Stimulated activated CD4-positive, alpha-beta T cell treated with anti-CD3 and anti-CD28 coated beads, Interleukin-1b, Interleukin-23, amount 100 ng/mL, for 4 hours (primary cell): ENCODE results near the gene RIPOR3.
"Not testable (repeated sequence)": the region's sequence is repeated elsewhere in the genome, so short reads cannot be mapped to it uniquely, and the experiment has no call there.

Experiments
- DNase-seq, 2 donors: peaks; one replicate each; pipeline ENCODE4 v3.0.0-alpha.2; 2020; ENCODE audit warnings: low read depth in 2 of 2

The RIPOR3 gene

GRCh38 chr20:50552979-50553378 lies 138.4 kb downstream of the RIPOR3 start:
- no peak for DNase-seq

GRCh38 chr20:50551288-50551687 lies 140.1 kb downstream of the RIPOR3 start:
- DNase-seq = no peak

- DNase-seq = no peak
Observed at GRCh38 chr20:50550531-50550930, 140.8 kb downstream of the RIPOR3 start.

- no peak for DNase-seq
Observed at GRCh38 chr20:50548396-50548795, 142.9 kb downstream of the RIPOR3 start.

GRCh38 chr20:50547964-50548363 lies 143.4 kb downstream of the RIPOR3 start:
- DNase-seq = no peak

- no peak for DNase-seq
Observed at GRCh38 chr20:50546729-50547314, 144.5 kb downstream of the RIPOR3 start.

- no peak for DNase-seq
Observed at GRCh38 chr20:50545126-50545525, 146.2 kb downstream of the RIPOR3 start.

GRCh38 chr20:50543326-50543725 lies 148.0 kb downstream of the RIPOR3 start:
- no peak for DNase-seq

GRCh38 chr20:50541606-50542041 lies 149.7 kb downstream of the RIPOR3 start:
- DNase-seq = no peak

GRCh38 chr20:50540620-50541605 lies 150.4 kb downstream of the RIPOR3 start:
- no peak for DNase-seq

GRCh38 chr20:50539798-50540197 lies 151.5 kb downstream of the RIPOR3 start:
- not testable (repeated sequence) for DNase-seq

GRCh38 chr20:50538276-50538675 lies 153.1 kb downstream of the RIPOR3 start:
- no peak for DNase-seq

GRCh38 chr20:50537546-50538201 lies 153.7 kb downstream of the RIPOR3 start:
- no peak for DNase-seq

- no peak for DNase-seq
Observed at GRCh38 chr20:50536333-50536732, 155.0 kb downstream of the RIPOR3 start.
